GM18951 (cell line): ENCODE measurements around the gene TLR5.

Experiments
- POLR2A ChIP-seq: IDR thresholded peaks from 4 replicates; pipeline ENCODE4 v1.6.1; 2011; ENCODE audit warnings: mild to moderate bottlenecking; ENCODE audit not compliant: insufficient read length, insufficient read depth; ENCODE audit errors: extremely low read depth
- in situ Hi-C: fragments of 300-500 bp; cut with MboI; formaldehyde crosslinking; loops from one replicate; pipeline ENCODE4 v1.12.0; 2022; ENCODE audit warnings: low sequenced_read_pairs, mixed read lengths, inconsistent platforms; ENCODE audit not compliant: unreplicated experiment

TLR5 gene

DNA sequence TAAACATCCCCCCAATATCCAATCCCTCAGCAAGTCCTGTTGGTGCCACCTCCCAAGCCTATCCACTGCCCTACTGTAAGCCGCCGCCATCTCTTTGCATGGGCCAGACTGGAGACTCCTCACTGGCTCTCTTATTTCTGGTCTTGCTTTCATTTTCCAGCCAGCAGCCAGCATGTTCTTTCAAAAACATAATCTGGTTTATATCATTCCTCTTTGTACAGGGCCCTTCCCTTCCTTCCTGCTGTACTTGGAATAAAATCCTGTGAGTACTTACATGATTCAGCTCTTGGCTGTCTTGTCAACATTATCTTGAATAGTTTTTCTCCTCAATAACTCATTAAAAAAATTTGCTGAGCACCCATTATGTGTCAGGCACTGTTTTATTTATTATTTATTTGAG lies 28.2 kb downstream of the TLR5 start:
- no peak for TF ChIP-seq POLR2A
- in situ Hi-C loops: no loop called here

DNA sequence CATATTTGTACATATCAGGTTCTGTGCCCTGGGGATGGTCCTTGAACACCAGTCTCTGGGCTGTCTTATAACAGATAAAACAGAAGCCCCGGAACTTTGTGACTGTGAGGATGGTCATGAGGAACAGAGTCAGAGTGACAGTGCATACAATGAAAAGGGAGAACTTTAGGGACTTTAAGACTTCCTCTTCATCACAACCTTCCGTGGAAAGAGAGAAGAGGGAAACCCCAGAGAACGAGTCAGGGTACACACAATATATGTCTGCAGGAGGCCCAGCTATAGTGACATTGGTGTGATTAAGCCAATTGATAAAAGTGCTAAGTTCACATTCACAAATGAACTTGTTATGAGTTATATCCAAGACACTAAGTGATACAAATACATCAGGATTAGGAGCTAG lies 32.1 kb downstream of the TLR5 start:
- no peak for TF ChIP-seq POLR2A
- in situ Hi-C loops: no loop called here

DNA sequence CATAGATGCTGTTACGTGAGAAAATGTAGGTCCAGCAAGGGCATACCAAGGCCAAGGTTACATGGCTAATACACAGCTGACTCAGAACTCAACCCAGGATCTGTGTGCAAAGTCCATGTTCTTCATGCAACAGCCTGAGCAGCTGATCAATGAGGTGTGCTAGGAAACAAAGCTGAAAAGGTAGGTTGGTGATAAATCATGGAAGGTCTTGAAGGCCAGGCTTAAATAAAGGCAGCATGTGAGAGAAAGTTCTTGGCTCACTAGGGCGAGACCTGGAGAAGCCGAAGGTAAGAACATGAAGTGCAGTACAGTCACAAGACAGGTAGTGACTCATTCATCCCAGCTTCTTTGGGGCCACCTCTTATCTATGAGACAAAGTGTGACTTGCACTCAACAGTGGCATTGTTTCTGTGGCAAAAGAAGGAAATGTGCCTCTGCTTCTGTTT lies 33.4 kb downstream of the TLR5 start:
- in situ Hi-C loops: no loop called here
- no peak for TF ChIP-seq POLR2A

DNA sequence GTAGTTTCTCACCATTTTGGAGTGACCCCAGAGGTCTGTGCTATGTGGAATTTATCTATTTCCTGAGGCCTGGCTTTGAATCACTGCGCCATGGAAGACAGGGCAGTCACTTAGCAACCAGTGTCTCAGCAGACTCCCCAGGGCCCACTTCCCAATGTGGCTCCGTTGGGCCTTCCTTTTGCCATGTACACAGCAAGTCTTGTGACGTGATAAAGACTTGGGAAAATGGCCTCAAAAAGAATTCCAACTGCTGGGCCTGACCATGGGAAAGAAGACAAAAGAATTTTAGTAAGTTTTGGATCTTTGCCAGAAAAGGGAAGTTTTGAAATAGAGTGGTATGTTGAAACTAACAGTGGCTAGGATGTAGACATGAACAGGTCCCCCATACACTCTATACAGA lies 36.2 kb downstream of the TLR5 start:
- no peak for TF ChIP-seq POLR2A
- in situ Hi-C loops: no loop called here

DNA sequence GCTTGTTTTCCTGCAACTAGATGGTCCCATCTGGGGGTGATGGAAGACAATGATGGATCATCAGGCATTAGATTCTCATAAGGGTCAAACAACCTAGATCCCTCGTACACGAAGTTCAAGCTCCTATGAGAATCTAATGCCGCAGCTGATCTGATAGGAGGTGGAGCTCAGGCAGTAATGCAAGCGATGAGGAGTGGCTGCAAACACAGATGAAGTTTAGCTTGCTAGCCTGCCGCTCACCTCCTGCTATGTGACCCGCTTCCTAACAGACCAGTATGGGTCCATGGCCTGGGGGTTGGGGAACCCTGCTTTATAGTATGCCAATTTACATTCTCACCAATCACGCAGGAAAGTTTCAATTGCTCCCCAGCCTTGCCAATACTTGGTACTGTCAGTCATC lies 37.5 kb downstream of the TLR5 start:
- no peak for TF ChIP-seq POLR2A
- in situ Hi-C loops: no loop called here

DNA sequence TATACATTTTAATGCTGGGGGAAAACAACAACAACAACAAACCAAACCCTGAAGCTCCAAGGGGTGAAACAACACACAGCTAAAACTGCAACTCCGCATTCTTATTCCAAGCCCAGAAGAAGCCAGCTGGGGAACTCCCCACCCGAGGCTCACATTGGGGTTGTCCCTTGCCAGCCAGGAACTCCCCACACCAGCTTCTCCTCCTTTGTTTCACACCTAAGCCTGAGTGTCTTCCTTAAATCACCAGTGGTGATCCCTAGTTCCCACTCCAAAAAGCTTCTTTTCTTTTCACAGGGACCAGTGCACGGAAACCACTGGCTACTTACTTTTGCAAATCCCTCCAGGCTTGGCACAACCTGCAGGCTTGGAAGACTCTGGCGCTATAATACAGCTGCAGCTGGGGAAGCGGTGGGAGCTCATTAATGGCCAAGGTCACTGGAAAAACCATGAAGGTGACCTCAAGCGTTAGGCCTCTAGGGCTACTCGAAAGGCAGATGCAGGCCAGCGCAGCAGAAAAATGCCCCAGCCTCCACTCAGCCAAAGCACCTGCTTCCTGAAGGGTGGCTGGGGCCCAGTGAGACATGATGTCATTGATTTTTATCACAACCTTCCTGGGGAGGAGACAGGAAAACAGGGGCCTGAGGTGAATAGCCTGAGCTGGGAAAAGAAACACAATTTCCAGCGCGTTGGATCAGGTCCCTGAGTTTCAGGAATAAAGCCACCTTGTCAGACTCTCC lies 40.1 kb downstream of the TLR5 start:
- in situ Hi-C loops: no loop called here
- TF ChIP-seq POLR2A: no peak

DNA sequence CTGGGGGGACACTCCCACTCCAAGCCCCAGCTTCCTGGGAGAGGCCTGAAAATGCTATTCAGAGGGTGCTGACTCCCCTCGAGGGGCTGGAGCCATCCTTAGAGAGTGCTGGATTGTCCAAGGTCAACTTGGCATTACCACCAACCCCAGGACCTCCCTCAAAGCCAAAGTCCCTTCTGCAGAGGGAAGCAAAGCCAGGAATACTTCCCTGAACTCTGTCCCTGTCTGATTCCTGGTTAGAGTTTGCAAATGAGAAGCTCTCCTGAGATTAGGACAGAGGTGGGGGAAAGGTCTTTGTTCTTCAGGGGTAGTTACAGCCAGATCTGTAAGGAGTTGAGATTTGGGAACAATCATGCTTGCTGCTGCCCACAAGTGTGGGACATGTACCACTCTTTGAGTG lies 45.3 kb downstream of the TLR5 start:
- in situ Hi-C loops: loop anchor here (25.0 kb wide), 2 partner anchors 310 to 635 kb away; no protein-coding TSS in a partner anchor
- no peak for TF ChIP-seq POLR2A

DNA sequence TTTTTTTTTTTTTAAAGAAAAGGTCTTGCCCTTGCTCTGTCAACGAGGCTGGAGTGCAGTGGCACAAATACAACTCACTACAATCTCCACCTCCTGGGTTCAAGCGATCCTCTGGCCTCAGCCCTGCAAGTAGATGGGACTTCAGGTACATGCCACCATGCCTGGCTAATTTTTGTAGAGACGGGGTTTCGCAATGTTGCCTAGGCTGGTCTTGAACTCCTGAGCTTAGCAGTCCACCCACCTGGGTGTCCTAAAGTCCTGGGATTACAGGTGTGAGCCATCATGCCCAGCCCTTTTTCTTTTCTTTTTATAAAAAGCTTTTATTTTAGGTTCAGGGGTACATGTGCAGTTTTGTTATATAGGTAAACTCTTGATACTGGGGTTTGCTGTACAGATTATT lies 47.2 kb downstream of the TLR5 start:
- TF ChIP-seq POLR2A: no peak
- in situ Hi-C loops: loop anchor here (25.0 kb wide), 2 partner anchors 309 to 634 kb away; no protein-coding TSS in a partner anchor

DNA sequence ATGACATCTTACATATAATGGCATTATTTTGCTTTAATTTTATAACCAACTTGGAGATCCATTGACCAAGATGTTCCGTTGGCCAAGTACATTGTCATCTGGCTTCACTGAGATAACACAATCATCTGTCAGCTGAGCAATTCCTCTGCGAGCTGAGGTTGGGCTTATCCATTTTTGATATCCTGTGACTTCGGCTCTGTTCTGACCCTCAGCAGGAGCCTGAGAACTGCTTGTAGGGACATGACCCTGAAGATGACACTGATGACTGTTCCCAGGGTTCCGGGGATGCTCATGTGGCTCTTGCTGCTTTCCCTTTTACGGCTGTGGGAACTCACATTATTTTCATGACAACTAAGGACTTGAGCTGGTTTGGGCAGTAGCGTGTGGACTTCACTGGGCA lies 51.2 kb downstream of the TLR5 start:
- in situ Hi-C loops: loop anchor here (25.0 kb wide), 2 partner anchors 305 to 630 kb away; no protein-coding TSS in a partner anchor
- TF ChIP-seq POLR2A: no peak

DNA sequence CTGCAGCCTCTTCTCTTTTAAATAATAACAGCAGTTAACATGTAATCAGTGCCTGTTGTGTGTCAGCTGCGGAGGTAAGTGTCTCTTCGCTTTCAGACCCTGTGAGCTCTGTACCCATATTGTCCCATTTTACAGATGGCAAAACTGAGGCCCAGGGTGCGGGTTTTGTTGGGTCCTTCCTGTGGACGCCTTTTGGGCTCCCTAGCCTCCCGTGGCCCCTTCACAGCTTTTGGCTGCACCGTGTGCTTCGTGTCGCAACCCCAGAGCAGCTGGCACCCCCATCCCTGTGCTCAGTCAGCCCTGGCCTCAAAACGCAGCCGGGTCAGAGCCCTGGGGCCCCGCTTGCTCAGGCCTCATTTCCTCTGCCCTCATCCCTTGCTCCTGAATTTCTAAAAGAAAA lies 53.8 kb downstream of the TLR5 start:
- no peak for TF ChIP-seq POLR2A
- in situ Hi-C loops: loop anchor here (25.0 kb wide), 2 partner anchors 302 to 627 kb away; no protein-coding TSS in a partner anchor

DNA sequence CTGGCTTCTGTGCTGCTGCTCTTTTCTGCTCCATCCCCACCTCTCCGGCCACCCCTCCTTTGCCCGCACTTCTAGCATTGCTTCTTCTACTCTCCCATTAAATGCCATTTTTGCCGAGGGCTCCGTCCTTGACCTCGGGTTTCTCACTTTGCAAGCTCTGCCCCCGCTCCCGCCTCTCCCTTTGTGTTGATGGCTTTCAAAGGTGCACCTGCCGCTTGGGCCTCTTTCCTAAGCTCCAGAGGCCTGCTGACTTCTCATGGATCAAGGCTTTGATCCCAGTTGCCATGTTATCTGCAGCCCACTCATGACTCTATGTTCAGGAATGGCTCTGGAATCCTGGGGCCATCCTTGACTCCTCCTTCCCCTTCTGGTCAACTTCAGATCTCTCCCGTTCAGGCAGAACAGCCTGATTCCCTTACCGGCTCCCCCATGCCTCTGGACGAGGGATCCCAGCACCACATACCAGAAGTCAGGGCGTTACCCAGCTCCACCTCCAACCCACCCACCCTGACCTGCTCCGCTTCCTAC lies 54.3 kb downstream of the TLR5 start:
- in situ Hi-C loops: loop anchor here (25.0 kb wide), 2 partner anchors 301 to 626 kb away; no protein-coding TSS in a partner anchor
- TF ChIP-seq POLR2A: no peak

DNA sequence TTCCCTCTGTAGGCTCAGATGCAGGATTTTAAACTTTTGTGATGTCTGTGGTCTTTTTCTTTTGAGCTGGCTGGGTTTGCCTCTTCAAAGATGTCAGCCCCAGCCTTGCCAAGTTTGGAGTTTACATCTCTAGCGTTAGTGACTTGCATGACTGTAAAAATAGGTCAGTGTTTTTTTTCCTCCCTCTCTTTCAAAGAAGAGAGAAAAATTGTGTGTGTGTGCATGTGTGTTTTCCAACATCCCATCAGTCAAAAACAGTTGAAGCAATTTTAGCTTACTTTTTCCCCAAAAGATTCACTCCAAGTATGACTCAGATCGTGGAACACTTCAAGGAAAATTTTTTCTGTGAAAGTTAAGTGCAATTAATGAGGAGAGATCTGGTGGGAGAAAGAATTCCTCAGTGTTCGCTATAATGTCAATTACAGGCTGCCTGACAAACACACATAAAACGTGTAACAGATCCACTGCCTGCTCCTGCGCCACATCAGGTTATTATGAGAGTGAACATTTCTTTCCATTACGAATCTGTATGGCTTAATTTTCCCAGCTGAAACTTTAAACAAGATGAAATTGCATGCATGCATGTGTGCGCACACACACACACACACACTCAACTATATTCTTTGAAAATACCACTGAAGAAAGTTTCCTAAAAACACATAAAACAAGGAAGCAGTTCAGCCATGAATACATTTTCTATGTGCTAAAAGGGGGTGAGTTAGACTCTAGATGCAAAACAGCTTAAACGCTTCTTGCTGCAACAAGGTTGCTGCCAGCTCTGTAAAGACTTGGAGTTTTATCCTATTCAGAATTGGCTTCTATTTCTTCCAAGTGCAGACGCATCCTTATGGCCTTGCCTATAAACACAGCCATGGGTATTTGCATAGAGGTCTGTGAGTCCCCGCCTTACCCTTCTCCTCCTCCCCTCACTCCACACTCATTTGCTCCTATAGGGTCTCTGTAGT lies 55.5 kb downstream of the TLR5 start:
- in situ Hi-C loops: loop anchor here (25.0 kb wide), 2 partner anchors 300 to 625 kb away; no protein-coding TSS in a partner anchor
- TF ChIP-seq POLR2A: no peak

DNA sequence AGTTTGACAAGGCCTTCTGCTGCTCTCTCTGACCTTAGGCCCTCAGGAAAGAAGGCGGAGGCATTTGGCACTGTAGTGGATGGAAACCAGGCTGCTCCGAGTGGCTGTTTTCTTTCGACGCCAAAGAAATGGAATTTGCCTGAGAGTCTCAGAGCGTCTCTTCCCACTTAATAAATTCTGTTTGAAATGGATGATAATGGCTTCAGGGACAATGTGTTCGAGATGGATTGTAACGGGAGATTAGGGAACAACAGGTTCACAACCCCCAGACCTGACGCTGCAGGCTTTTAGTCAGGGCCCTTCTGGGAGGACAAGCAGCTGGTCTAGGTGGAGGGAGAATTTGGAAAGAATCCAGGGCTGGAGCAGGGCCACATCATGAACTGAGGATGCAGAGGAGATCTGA lies 58.6 kb downstream of the TLR5 start:
- in situ Hi-C loops: loop anchor here (25.0 kb wide), 2 partner anchors 297 to 622 kb away; no protein-coding TSS in a partner anchor
- TF ChIP-seq POLR2A: no peak
